Stimulated activated CD4-positive, alpha-beta T cell treated with anti-CD3 and anti-CD28 coated beads, Interleukin-12 subunit alpha, Interleukin-12 subunit beta, amount 100 ng/mL, for 4 hours (primary cell): Measurements from ENCODE around the gene AGAP3.

ENCODE experiments used
- DNase-seq: peaks from one replicate; pipeline ENCODE4 v3.0.0-alpha.2; 2020

The AGAP3 gene

GRCh38 chr7:151057989-151058780 lies 28.1 kb upstream of the AGAP3 start:
- peak; percentile 95 for DNase-seq

- no peak for DNase-seq
Measured at GRCh38 chr7:151058781-151059366, 27.4 kb upstream of the AGAP3 start.

- DNase-seq: peak; percentile 70
Measured at GRCh38 chr7:151059367-151060112, 26.7 kb upstream of the AGAP3 start, which contains the start of gene SLC4A2. TSS of gene SLC4A2 (plus strand) at chr7:151059589. CDS start at chr7:151061988, 2,399 bp downstream.

- DNase-seq: no peak
Measured at GRCh38 chr7:151060113-151060415, 26.2 kb upstream of the AGAP3 start.

GRCh38 chr7:151060416-151061212 lies 25.7 kb upstream of the AGAP3 start:
- no peak for DNase-seq

GRCh38 chr7:151061213-151062110 lies 24.8 kb upstream of the AGAP3 start:
- no peak for DNase-seq

- no peak for DNase-seq
Measured at GRCh38 chr7:151062111-151062398, 24.2 kb upstream of the AGAP3 start.

GRCh38 chr7:151062399-151063211 lies 23.7 kb upstream of the AGAP3 start:
- no peak for DNase-seq

GRCh38 chr7:151063212-151063561 lies 23.1 kb upstream of the AGAP3 start:
- no peak for DNase-seq

GRCh38 chr7:151064454-151064853 lies 21.8 kb upstream of the AGAP3 start:
- DNase-seq: no peak

GRCh38 chr7:151064993-151065392 lies 21.3 kb upstream of the AGAP3 start:
- DNase-seq: no peak

- no peak for DNase-seq
Measured at GRCh38 chr7:151065516-151065915, 20.8 kb upstream of the AGAP3 start.

GRCh38 chr7:151066273-151066974 lies 19.9 kb upstream of the AGAP3 start:
- no peak for DNase-seq

GRCh38 chr7:151068069-151068773 lies 18.1 kb upstream of the AGAP3 start:
- no peak for DNase-seq

- DNase-seq: no peak
Measured at GRCh38 chr7:151069841-151070573, 16.3 kb upstream of the AGAP3 start.

- no peak for DNase-seq
Measured at GRCh38 chr7:151070574-151070960, 15.7 kb upstream of the AGAP3 start.

GRCh38 chr7:151071032-151071866 lies 15.0 kb upstream of the AGAP3 start:
- DNase-seq: no peak

- no peak for DNase-seq
Measured at GRCh38 chr7:151073990-151074389, 12.3 kb upstream of the AGAP3 start.
